ENCODE measurements around the gene KCTD11. TPM values are rescaled to one million over a fixed set of nuclear protein-coding genes. Genes with fewer than 3 reads are reported as not detected.

KCTD11 gene
- total RNA-seq, 2 donors from 2014 or later: 13.3 to 20.2 TPM

DNA sequence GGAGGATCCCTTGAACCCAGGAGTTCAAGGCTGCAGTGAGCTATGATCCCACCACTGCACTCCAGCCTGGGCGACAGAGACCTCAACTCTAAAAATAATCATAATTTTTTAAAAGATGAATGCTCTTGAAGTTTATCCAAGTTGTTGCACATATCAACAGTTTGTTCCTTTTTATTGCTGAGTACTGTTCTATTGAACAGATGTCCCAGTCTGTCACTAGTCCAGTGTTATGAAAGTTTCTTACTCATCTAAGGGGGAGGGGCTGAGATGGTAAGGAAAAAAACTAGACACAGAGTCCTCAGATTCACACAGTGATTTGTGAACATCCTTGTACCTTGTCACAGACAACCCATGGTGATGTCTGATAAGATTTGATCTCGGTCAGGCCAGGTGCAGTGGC lies 11.8 kb upstream of the KCTD11 start:
- H3K4me1 ChIP-seq (ENCODE audit: control insufficient read depth in 1 of 2, low read depth in 2 of 2): no peaks in the 10 kb centered on the region
- no peaks in the 10 kb centered on the region for H3K27me3 ChIP-seq (replicated peaks; ENCODE audit: insufficient read depth)

GRCh38 chr17:7341842-7342241 lies 10.1 kb upstream of the KCTD11 start:
- Histone ChIP-seq H3K4me1 (ENCODE audit: control insufficient read depth in 1 of 2, low read depth in 2 of 2) (no peaks in the 10 kb centered on the region), H3K9me3 (no peaks in the 10 kb centered on the region), H3K27ac (no peak overlapping the region), H3K27me3 (replicated peaks; ENCODE audit: insufficient read depth) (no peaks in the 10 kb centered on the region), H3K4me3 (no peak overlapping the region), H3K36me3 (no peaks in the 10 kb centered on the region)
- TF ChIP-seq, protein P1, sequence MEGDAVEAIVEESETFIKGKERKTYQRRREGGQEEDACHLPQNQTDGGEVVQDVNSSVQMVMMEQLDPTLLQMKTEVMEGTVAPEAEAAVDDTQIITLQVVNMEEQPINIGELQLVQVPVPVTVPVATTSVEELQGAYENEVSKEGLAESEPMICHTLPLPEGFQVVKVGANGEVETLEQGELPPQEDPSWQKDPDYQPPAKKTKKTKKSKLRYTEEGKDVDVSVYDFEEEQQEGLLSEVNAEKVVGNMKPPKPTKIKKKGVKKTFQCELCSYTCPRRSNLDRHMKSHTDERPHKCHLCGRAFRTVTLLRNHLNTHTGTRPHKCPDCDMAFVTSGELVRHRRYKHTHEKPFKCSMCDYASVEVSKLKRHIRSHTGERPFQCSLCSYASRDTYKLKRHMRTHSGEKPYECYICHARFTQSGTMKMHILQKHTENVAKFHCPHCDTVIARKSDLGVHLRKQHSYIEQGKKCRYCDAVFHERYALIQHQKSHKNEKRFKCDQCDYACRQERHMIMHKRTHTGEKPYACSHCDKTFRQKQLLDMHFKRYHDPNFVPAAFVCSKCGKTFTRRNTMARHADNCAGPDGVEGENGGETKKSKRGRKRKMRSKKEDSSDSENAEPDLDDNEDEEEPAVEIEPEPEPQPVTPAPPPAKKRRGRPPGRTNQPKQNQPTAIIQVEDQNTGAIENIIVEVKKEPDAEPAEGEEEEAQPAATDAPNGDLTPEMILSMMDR (IDR thresholded peaks at IDR 0.05): no peak
- DNase-seq (ENCODE audit: low spot score) (no peak), ATAC-seq (ENCODE audit: insufficient number of reproducible peaks, low FRiP score, low read depth) (no peak)

More for the DNA sequence above, 11.8 kb upstream of the KCTD11 start:
- H3K4me3 ChIP-seq: no peak overlapping the region
- TF ChIP-seq, protein P1 (IDR thresholded peaks at IDR 0.05): no peak
- no peak for DNase-seq (ENCODE audit: low spot score)
- no peak overlapping the region for H3K27ac ChIP-seq
- H3K9me3 ChIP-seq: no peaks in the 10 kb centered on the region
- no peaks in the 10 kb centered on the region for H3K36me3 ChIP-seq
- ATAC-seq (ENCODE audit: insufficient number of reproducible peaks, low FRiP score, low read depth): no peak

DNA sequence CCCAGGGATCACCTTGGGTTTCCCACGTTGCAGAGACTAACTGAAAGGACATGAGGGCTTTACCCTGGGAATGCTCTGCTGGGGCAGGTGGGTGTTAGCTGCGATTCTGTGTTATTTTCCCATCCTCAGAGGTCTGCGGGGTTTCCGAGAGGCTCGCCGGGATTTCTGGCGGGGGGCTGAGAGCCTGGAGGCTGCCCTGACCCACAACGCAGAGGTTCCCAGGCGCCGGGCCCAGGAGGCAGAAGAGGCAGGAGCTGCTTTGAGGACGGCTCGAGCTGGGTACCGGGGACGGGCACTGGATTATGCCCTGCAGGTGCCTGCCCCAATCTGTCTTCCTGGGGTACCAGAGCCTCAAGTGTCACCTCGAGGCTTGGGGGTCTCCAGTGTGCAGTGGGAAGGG lies 8.7 kb upstream of the KCTD11 start:
- H3K4me1 ChIP-seq (ENCODE audit: control insufficient read depth in 1 of 2, low read depth in 2 of 2): no peaks in the 10 kb centered on the region
- no peaks in the 10 kb centered on the region for H3K27me3 ChIP-seq (replicated peaks; ENCODE audit: insufficient read depth)
- no peak for DNase-seq (ENCODE audit: low spot score)
- no peaks in the 10 kb centered on the region for H3K9me3 ChIP-seq
- TF ChIP-seq, protein P1 (IDR thresholded peaks at IDR 0.05): no peak
- no peak for ATAC-seq (ENCODE audit: insufficient number of reproducible peaks, low FRiP score, low read depth)
- H3K36me3 ChIP-seq: no peaks in the 10 kb centered on the region
- no peak overlapping the region for H3K27ac ChIP-seq
- H3K4me3 ChIP-seq: no peak overlapping the region

DNA sequence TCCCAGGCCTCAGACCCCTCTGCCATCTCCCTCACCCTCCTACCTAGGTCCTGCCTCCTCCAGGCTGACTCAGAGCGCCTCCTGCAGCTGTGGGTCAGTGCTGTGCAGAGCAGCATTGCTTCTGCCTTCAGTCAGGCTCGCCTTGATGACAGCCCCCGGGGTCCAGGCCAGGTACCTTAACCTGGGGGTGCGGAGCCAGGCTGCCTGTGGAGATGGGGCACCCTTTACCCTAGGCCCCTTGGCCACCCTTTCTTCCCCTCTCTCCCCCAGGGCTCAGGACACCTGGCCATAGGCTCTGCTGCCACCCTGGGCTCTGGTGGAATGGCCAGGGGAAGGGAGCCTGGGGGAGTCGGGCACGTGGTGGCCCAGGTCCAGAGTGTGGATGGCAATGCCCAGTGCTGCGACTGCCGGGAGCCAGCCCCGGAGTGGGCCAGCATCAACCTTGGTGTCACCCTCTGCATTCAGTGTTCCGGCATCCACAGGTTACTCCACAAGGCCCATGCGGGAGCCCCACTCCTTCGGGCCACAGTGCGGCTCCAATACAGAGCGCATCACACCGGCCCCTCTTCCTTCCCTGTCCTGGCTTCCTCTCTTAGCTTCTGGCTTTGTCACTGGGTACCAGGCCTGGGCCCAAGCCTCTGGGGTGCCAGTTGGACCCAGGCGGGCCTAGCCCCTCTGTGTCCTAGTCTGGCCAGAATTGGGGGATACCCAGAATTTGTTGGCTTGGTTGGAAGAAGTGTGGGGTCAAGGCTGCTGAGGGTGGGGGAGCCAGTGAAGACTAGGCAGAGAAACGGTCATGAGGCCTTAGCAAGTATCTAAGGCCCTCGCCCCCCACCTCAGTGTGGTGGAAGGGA lies 5.0 kb upstream of the KCTD11 start:
- Histone ChIP-seq H3K36me3 (no peaks in the 10 kb centered on the region), H3K4me3 (no peak overlapping the region), H3K9me3 (no peaks in the 10 kb centered on the region), H3K4me1 (ENCODE audit: control insufficient read depth in 1 of 2, low read depth in 2 of 2) (peaks cover 5 to 14% of the 10 kb centered on the region in 2 donors), H3K27ac (no peak overlapping the region), H3K27me3 (replicated peaks; ENCODE audit: insufficient read depth) (no peaks in the 10 kb centered on the region)
- ATAC-seq (ENCODE audit: insufficient number of reproducible peaks, low FRiP score, low read depth): no peak
- TF ChIP-seq, protein P1 (IDR thresholded peaks at IDR 0.05): no peak
- DNase-seq (ENCODE audit: low spot score): no peak

DNA sequence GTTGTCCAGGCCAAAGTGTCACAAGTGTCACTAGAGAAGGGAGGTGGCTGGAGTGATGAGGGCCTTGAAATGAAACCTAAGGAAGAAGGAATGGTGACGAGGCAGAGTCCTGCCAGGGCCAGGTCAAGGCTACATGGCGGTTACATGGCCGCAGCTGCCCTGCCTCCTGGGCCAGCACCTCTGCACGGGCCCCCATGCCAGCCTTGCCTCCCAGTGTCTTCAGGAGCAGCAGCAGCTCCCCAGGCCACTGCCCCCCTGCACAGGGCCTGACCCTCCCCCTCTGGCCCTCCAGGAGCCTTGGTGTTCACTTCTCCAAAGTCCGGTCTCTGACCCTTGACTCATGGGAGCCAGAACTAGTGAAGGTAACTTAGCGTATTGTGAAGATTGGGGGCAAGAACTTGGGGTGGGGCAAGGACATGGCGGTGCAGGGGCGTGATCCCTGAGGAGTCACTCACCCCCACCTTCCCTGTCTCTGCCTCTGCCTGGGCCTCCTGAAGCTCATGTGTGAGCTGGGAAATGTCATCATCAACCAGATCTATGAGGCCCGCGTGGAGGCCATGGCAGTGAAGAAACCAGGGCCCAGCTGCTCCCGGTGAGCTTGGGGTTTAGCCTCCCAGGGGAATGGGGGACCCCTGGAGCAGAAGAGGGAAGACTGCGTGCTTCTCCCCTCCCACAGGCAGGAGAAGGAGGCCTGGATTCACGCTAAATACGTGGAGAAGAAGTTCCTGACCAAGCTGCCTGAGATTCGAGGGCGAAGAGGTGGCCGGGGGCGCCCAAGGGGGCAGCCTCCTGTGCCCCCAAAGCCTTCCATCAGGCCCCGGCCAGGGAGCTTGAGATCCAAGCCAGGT lies 4.1 kb upstream of the KCTD11 start:
- DNase-seq (ENCODE audit: low spot score) (no peak), ATAC-seq (ENCODE audit: insufficient number of reproducible peaks, low FRiP score, low read depth) (no peak)
- H3K27ac ChIP-seq: no peak overlapping the region
- H3K4me3 ChIP-seq: no peak overlapping the region
- H3K4me1 ChIP-seq (ENCODE audit: control insufficient read depth in 1 of 2, low read depth in 2 of 2): peaks cover 9 to 19% of the 10 kb centered on the region in 2 donors
- no peaks in the 10 kb centered on the region for H3K27me3 ChIP-seq (replicated peaks; ENCODE audit: insufficient read depth)
- TF ChIP-seq, protein P1 (IDR thresholded peaks at IDR 0.05): no peak
- H3K9me3 ChIP-seq: no peaks in the 10 kb centered on the region
- no peaks in the 10 kb centered on the region for H3K36me3 ChIP-seq

Data from thoracic aorta (tissue), 2 donors.